Mesothelial cell of epicardium (in vitro differentiated cells): ENCODE measurements around the gene ZNF468. TPM values are rescaled to one million over a fixed set of nuclear protein-coding genes. Genes with fewer than 3 reads are reported as not detected.
"Not testable (repeated sequence)": the region's sequence is repeated elsewhere in the genome, so short reads cannot be mapped to it uniquely, and the experiment has no call there.

ENCODE experiments used
- DNase-seq, 2 experiments: peaks; one replicate each; pipeline ENCODE4 v3.0.0; 2021; ENCODE audit warnings: low spot score in 2 of 2; ENCODE audit not compliant: unreplicated experiment in 2 of 2
- H3K27ac Mint-ChIP-seq: 2 replicates; pipeline ENCODE4 v1.8.0; 2021; ENCODE audit warnings: mixed read lengths
- H3K27me3 Mint-ChIP-seq: 2 replicates; pipeline ENCODE4 v1.8.0; 2021; ENCODE audit warnings: low read depth, mixed read lengths
- H3K36me3 Mint-ChIP-seq: 2 replicates; pipeline ENCODE4 v1.8.0; 2021; ENCODE audit warnings: mixed read lengths
- H3K4me1 Mint-ChIP-seq: 2 replicates; pipeline ENCODE4 v1.8.0; 2021; ENCODE audit warnings: mixed read lengths
- H3K4me3 Mint-ChIP-seq: 2 replicates; pipeline ENCODE4 v1.8.0; 2021; ENCODE audit warnings: mild to moderate bottlenecking, moderate library complexity, mixed read lengths
- H3K9me3 Mint-ChIP-seq: 2 replicates; pipeline ENCODE4 v1.8.0; 2021; ENCODE audit warnings: mixed read lengths
- CTCF ChIP-seq: fragments of 200-600 bp; sonication (generic); IDR thresholded peaks from one replicate; pipeline ENCODE4 v1.5.0; 2021; ENCODE audit warnings: antibody characterized with exemption; ENCODE audit not compliant: unreplicated experiment
- total RNA-seq: library from RNA; stranded (reverse); gene quantifications from 3 replicates; pipeline ENCODE4 v1.2.1, GENCODE V29; 2021

The ZNF468 gene
- total RNA-seq, result 30.6 to 35.5 TPM (median 33.8 TPM) in 3 replicates

GRCh38 chr19:52857378-52858191, at the start of gene ZNF468:
Gene ZNF468, minus strand, starts transcription at chr19:52857619. Its CDS starts 3,347 bp downstream, at chr19:52854272.
- H3K9me3 Mint-ChIP-seq, H3K27me3 Mint-ChIP-seq, H3K36me3 Mint-ChIP-seq: not testable (repeated sequence)
- peak; percentile 43 to 77 for DNase-seq
- Mint-ChIP-seq H3K4me3 (peak within 1 kb of the TSS; percentile 91), H3K27ac (peak within 1 kb of the TSS; percentile 91), H3K4me1 (peaks cover 16% of the 10 kb centered on the region)

- not testable (repeated sequence) for H3K4me3 Mint-ChIP-seq, H3K27me3 Mint-ChIP-seq, DNase-seq
- Mint-ChIP-seq H3K36me3 (peaks cover 32% of the 10 kb centered on the region), H3K27ac (peak overlapping the region; percentile 12), H3K4me1 (peaks cover 13% of the 10 kb centered on the region), H3K9me3 (peaks cover 16% of the 10 kb centered on the region)
These were observed 46.8 kb upstream of the ZNF468 start for GRCh38 chr19:52904052-52904780.

GRCh38 chr19:52901842-52902241, 44.4 kb upstream of the ZNF468 start:
- no peak for TF ChIP-seq CTCF
- Mint-ChIP-seq H3K27me3 (no peaks in the 10 kb centered on the region), H3K4me1 (peaks cover 29% of the 10 kb centered on the region), H3K9me3 (peaks cover 11% of the 10 kb centered on the region), H3K36me3 (peaks cover 17% of the 10 kb centered on the region), H3K27ac (no peak overlapping the region), H3K4me3 (no peak overlapping the region)
- DNase-seq, result no peak

- Mint-ChIP-seq H3K4me1 (peaks cover 41% of the 10 kb centered on the region), H3K4me3 (peak overlapping the region; percentile 36), H3K27ac (peak overlapping the region; percentile 99)
- H3K36me3 Mint-ChIP-seq, H3K9me3 Mint-ChIP-seq, DNase-seq, H3K27me3 Mint-ChIP-seq: not testable (repeated sequence)
These were observed 41.2 kb upstream of the ZNF468 start for GRCh38 chr19:52898596-52898995.

DNA sequence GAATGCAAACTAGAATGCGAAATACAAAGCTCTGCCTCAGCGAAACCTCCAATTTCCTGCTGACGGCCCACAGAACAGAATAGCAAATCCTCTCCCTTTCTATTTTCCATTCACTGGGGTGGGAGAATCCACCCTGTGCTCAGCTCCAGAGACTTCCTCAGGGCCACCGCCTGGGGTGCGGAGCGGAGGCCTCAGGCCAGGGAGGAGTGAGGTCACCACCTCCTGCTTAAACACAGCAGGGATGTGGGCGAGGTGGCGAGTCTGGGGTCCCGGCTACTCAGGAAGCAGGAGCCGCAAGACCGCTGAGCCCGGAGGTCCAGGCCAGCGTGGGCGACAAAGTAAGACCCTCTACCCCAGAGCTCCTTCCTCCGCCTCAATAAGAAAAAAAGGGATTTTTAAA, 40.7 kb upstream of the ZNF468 start:
- peaks cover 41% of the 10 kb centered on the region for H3K4me1 Mint-ChIP-seq
- H3K36me3 Mint-ChIP-seq, result peaks cover 8% of the 10 kb centered on the region
- no peaks in the 10 kb centered on the region for H3K9me3 Mint-ChIP-seq
- H3K4me3 Mint-ChIP-seq, result peak overlapping the region; percentile 91
- peak overlapping the region; percentile 99 for H3K27ac Mint-ChIP-seq
- H3K27me3 Mint-ChIP-seq, result no peaks in the 10 kb centered on the region
- DNase-seq, result no peak
- no peak for TF ChIP-seq CTCF

- Mint-ChIP-seq H3K27me3 (no peaks in the 10 kb centered on the region), H3K4me1 (peaks cover 41% of the 10 kb centered on the region), H3K9me3 (no peaks in the 10 kb centered on the region), H3K27ac (peak within 1 kb of the TSS; percentile 99), H3K36me3 (peaks cover 9% of the 10 kb centered on the region), H3K4me3 (peak within 1 kb of the TSS; percentile 91)
- no peak for TF ChIP-seq CTCF
- peak; percentile 90 to 93 for DNase-seq
These were observed 39.9 kb upstream of the ZNF468 start, which contains the start of gene ZNF320 for GRCh38 chr19:52897138-52897935. Gene ZNF320, minus strand, starts transcription at chr19:52897635. Its CDS starts 7,380 bp downstream, at chr19:52890255.
